Astrocyte (in vitro differentiated cells and primary cell): ENCODE data around the gene GABARAP. TPM values are rescaled to one million over a fixed set of nuclear protein-coding genes. Genes with fewer than 3 reads are reported as not detected.

Experiments
- DNase-seq: peaks from one replicate; pipeline ENCODE4 v3.0.0-alpha.2; 2010; ENCODE audit warnings: low read depth
- FAIRE-seq: peaks from 2 replicates; lab custom pipeline; 2011; peaks lifted over from hg19 to GRCh38; lab: Jason Lieb, UNC
- H2AFZ ChIP-seq: 2 replicates; pipeline ENCODE4 v1.6.0; 2012; ENCODE audit warnings: low read depth, low read length, inconsistent platforms
- H3K27ac ChIP-seq: 2 replicates; pipeline ENCODE4 v1.5.1; 2011; ENCODE audit warnings: low read depth, low read length, inconsistent platforms
- H3K27me3 ChIP-seq: 2 replicates; pipeline ENCODE4 v1.6.0; 2011; ENCODE audit warnings: low read length, inconsistent platforms; ENCODE audit not compliant: insufficient read depth
- H3K36me3 ChIP-seq: 2 replicates; pipeline ENCODE4 v1.5.1; 2011; ENCODE audit warnings: low read length, inconsistent platforms; ENCODE audit not compliant: insufficient read depth
- H3K4me1 ChIP-seq: 2 replicates; pipeline ENCODE4 v1.5.1; 2011; ENCODE audit warnings: low read length, inconsistent platforms; ENCODE audit not compliant: insufficient read depth
- H3K4me2 ChIP-seq: 2 replicates; pipeline ENCODE4 v1.6.0; 2012; ENCODE audit warnings: low read length, inconsistent platforms
- H3K4me3 ChIP-seq: 2 replicates; pipeline ENCODE4 v1.5.1; 2011; ENCODE audit warnings: low read depth, mild to moderate bottlenecking, low read length, inconsistent platforms; ENCODE audit not compliant: insufficient read depth
- H3K79me2 ChIP-seq: 2 replicates; pipeline ENCODE4 v1.6.0; 2012; ENCODE audit warnings: mild to moderate bottlenecking, low read length, inconsistent platforms; ENCODE audit not compliant: insufficient read depth
- H3K9ac ChIP-seq: 2 replicates; pipeline ENCODE4 v1.6.0; 2012; ENCODE audit warnings: mild to moderate bottlenecking, low read length, inconsistent platforms
- H3K9me3 ChIP-seq: 2 replicates; pipeline ENCODE4 v1.5.1; 2012; ENCODE audit warnings: low read depth, mild to moderate bottlenecking, low read length, inconsistent platforms; ENCODE audit not compliant: insufficient read depth
- H4K20me1 ChIP-seq: 2 replicates; pipeline ENCODE4 v1.6.0; 2012; ENCODE audit warnings: low read length, inconsistent platforms; ENCODE audit not compliant: insufficient read depth
- H3K27ac Mint-ChIP-seq: one replicate; pipeline ENCODE4 v1.8.0; 2021; ENCODE audit warnings: mild to moderate bottlenecking, mixed read lengths; ENCODE audit not compliant: unreplicated experiment
- H3K27me3 Mint-ChIP-seq: one replicate; pipeline ENCODE4 v1.8.0; 2021; ENCODE audit warnings: low read depth, mixed read lengths; ENCODE audit not compliant: unreplicated experiment
- H3K36me3 Mint-ChIP-seq: one replicate; pipeline ENCODE4 v1.8.0; 2021; ENCODE audit warnings: low read depth, mixed read lengths; ENCODE audit not compliant: unreplicated experiment
- H3K4me1 Mint-ChIP-seq: one replicate; pipeline ENCODE4 v1.8.0; 2021; ENCODE audit warnings: low read depth, mixed read lengths; ENCODE audit not compliant: unreplicated experiment
- H3K4me3 Mint-ChIP-seq: one replicate; pipeline ENCODE4 v1.8.0; 2021; ENCODE audit warnings: mild to moderate bottlenecking, moderate library complexity, mixed read lengths; ENCODE audit not compliant: unreplicated experiment
- H3K9me3 Mint-ChIP-seq: one replicate; pipeline ENCODE4 v1.8.0; 2021; ENCODE audit warnings: mild to moderate bottlenecking, mixed read lengths; ENCODE audit not compliant: unreplicated experiment
- EZH2 ChIP-seq: IDR thresholded peaks from 2 replicates; pipeline ENCODE4 v1.6.1; 2012; ENCODE audit warnings: mild to moderate bottlenecking, low read length, inconsistent platforms; ENCODE audit not compliant: insufficient read depth
- total RNA-seq: library from RNA; stranded (reverse); gene quantifications from 2 replicates; pipeline ENCODE4 v1.2.1, GENCODE V29; 2021
- TF ChIP-seq, protein P1 (sequence below): IDR thresholded peaks from 2 replicates; pipeline ENCODE4 v1.5.1; 2011; ENCODE audit warnings: low read depth, mild to moderate bottlenecking, inconsistent platforms, low read length, moderate library complexity; ENCODE audit not compliant: insufficient read depth

The GABARAP gene
- total RNA-seq, 1 donor from 2014 or later, result 434 TPM

DNA sequence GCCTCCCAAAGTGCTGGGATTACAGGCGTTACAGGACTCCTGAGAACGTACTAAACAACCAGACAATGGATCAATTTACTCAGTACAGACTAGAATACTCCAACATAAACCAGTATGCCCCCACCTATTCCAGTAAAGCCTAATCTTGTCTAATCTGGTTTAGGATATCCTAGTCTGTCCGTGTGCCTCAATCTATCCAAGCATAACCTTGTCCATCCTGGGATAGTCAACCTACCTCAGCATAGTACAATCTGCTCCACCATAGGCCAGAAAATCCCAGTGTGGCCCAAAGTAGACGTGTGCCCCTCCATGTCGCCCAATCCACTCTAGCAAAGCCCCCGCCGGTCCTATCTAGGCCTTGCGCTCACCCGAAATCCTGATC is 8.6 kb downstream of the GABARAP start:
- peak overlapping the region; percentile 92 for H3K9ac ChIP-seq
- peaks cover 62% of the 10 kb centered on the region for H4K20me1 ChIP-seq
- H3K4me3 ChIP-seq, result peak overlapping the region; percentile 79
- H3K36me3 Mint-ChIP-seq, result peaks cover 23% of the 10 kb centered on the region
- no peaks in the 10 kb centered on the region for H3K9me3 ChIP-seq
- H3K4me1 Mint-ChIP-seq, result peaks cover 38% of the 10 kb centered on the region
- H3K27me3 Mint-ChIP-seq, result no peaks in the 10 kb centered on the region
- H3K9me3 Mint-ChIP-seq, result peaks cover 1% of the 10 kb centered on the region
- no peaks in the 10 kb centered on the region for H3K27me3 ChIP-seq
- no peak overlapping the region for H2AFZ ChIP-seq
- peaks cover 92% of the 10 kb centered on the region for H3K79me2 ChIP-seq
- peak overlapping the region; percentile 91 for H3K4me2 ChIP-seq
- H3K36me3 ChIP-seq, result peaks cover 20% of the 10 kb centered on the region
- DNase-seq (peak; percentile 35), FAIRE-seq (no peak)
- peak overlapping the region; percentile 96 for H3K27ac Mint-ChIP-seq
- TF ChIP-seq, protein P1, sequence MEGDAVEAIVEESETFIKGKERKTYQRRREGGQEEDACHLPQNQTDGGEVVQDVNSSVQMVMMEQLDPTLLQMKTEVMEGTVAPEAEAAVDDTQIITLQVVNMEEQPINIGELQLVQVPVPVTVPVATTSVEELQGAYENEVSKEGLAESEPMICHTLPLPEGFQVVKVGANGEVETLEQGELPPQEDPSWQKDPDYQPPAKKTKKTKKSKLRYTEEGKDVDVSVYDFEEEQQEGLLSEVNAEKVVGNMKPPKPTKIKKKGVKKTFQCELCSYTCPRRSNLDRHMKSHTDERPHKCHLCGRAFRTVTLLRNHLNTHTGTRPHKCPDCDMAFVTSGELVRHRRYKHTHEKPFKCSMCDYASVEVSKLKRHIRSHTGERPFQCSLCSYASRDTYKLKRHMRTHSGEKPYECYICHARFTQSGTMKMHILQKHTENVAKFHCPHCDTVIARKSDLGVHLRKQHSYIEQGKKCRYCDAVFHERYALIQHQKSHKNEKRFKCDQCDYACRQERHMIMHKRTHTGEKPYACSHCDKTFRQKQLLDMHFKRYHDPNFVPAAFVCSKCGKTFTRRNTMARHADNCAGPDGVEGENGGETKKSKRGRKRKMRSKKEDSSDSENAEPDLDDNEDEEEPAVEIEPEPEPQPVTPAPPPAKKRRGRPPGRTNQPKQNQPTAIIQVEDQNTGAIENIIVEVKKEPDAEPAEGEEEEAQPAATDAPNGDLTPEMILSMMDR, result no peak
- H3K27ac ChIP-seq, result peak overlapping the region; percentile 76
- H3K4me3 Mint-ChIP-seq, result peak overlapping the region; percentile 95
- H3K4me1 ChIP-seq, result peaks cover 33% of the 10 kb centered on the region

DNA sequence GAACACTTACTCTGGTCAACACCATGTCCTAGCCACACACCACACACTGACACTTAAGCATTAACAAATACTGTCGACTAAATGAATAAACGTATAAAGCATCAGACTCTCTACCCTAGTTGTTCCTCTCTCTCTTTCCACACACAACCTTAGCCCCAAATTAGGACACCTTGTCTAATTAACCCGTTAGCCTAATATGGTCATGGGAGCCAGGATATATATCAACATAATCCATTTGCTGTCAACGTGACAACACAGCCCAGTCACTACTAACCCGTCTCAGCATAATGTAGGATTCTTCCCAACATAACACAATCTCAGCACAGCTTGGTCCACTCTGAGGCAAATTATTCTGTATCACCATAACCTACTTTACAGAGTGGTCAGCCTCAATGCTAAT is 10.1 kb downstream of the GABARAP start:
- Histone ChIP-seq H3K4me2 (peak overlapping the region; percentile 91), H2AFZ (no peak overlapping the region), H4K20me1 (peaks cover 72% of the 10 kb centered on the region), H3K4me3 (peak overlapping the region; percentile 27), H3K79me2 (peaks cover 85% of the 10 kb centered on the region), H3K36me3 (peaks cover 22% of the 10 kb centered on the region), H3K27ac (no peak overlapping the region), H3K27me3 (no peaks in the 10 kb centered on the region), H3K4me1 (peaks cover 28% of the 10 kb centered on the region), H3K9ac (no peak overlapping the region), H3K9me3 (no peaks in the 10 kb centered on the region)
- FAIRE-seq (peak; percentile 17), DNase-seq (no peak)
- TF ChIP-seq, protein P1, result no peak
- Mint-ChIP-seq H3K4me1 (peaks cover 41% of the 10 kb centered on the region), H3K27me3 (no peaks in the 10 kb centered on the region), H3K27ac (peak overlapping the region; percentile 56), H3K9me3 (peaks cover 1% of the 10 kb centered on the region), H3K36me3 (peaks cover 30% of the 10 kb centered on the region), H3K4me3 (peak overlapping the region; percentile 60)

DNA sequence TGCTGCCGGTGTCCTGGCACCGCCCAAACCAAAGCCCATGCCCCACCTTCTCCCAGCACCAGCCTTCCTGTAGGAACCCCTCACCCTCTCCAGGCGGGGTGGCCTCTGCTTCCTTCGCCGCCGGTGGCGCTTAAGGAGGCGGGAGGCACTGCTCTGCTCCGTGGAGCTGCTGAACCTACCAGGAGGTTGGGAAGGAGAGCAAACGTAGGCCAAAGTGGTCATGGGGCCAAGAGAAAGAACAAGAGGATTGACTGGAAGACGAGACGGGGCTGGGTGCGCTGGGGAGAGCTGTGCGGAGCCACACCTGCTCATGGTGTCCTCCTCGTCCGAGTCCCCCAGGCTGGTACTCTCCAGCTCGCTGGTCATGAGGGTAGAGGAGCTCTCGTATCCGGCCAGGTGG is 12.7 kb downstream of the GABARAP start:
- no peak overlapping the region for H2AFZ ChIP-seq
- TF ChIP-seq, protein P1, result no peak
- TF ChIP-seq EZH2, result no peak
- H3K27me3 ChIP-seq, result no peaks in the 10 kb centered on the region
- no peak overlapping the region for H3K4me3 Mint-ChIP-seq
- H3K4me1 Mint-ChIP-seq, result peaks cover 17% of the 10 kb centered on the region
- H3K27ac ChIP-seq, result no peak overlapping the region
- no peak overlapping the region for H3K27ac Mint-ChIP-seq
- no peaks in the 10 kb centered on the region for H3K27me3 Mint-ChIP-seq
- no peak overlapping the region for H3K4me3 ChIP-seq
- H3K4me1 ChIP-seq, result peaks cover 7% of the 10 kb centered on the region
- no peak overlapping the region for H3K4me2 ChIP-seq
- no peak overlapping the region for H3K9ac ChIP-seq
- peaks cover 60% of the 10 kb centered on the region for H3K79me2 ChIP-seq
- H4K20me1 ChIP-seq, result peaks cover 60% of the 10 kb centered on the region
- peaks cover 1% of the 10 kb centered on the region for H3K9me3 Mint-ChIP-seq
- H3K9me3 ChIP-seq, result no peaks in the 10 kb centered on the region
- H3K36me3 Mint-ChIP-seq, result peaks cover 19% of the 10 kb centered on the region
- DNase-seq (no peak), FAIRE-seq (no peak)
- peaks cover 3% of the 10 kb centered on the region for H3K36me3 ChIP-seq
